HG02678 (cell line): ENCODE results near the gene CHD1.

Experiments used
- ATAC-seq: cut with Tn5 transposase; IDR thresholded peaks from one replicate; pipeline ENCODE4 v1.9.1; 2021; ENCODE audit warnings: mild to moderate bottlenecking, moderate library complexity; ENCODE audit not compliant: unreplicated experiment

CHD1 gene

GRCh38 chr5:98816582-98817222 lies 112.1 kb downstream of the CHD1 start:
- ATAC-seq: no peak

GRCh38 chr5:98813755-98814154 lies 115.1 kb downstream of the CHD1 start:
- ATAC-seq: no peak

GRCh38 chr5:98810206-98810605 lies 118.6 kb downstream of the CHD1 start:
- no peak for ATAC-seq

- ATAC-seq: no peak
Observed at GRCh38 chr5:98807806-98808205, 121.0 kb downstream of the CHD1 start.

GRCh38 chr5:98805070-98805469 lies 123.7 kb downstream of the CHD1 start:
- no peak for ATAC-seq

- ATAC-seq: no peak
Observed at GRCh38 chr5:98804066-98804465, 124.7 kb downstream of the CHD1 start.
